Cardiac muscle cell (in vitro differentiated cells and primary cell): Measurements from ENCODE around the gene TIGD1. TPM values are rescaled to one million over a fixed set of nuclear protein-coding genes. Genes with fewer than 3 reads are reported as not detected.

ENCODE experiments used
- DNase-seq, 2 donors: peaks; one replicate each; pipeline versions ENCODE4 v3.0.0 to v3.0.0-alpha.2; 2010 to 2017; ENCODE audit warnings: low read depth in 1 of 2, low spot score in 1 of 2
- H3K27ac ChIP-seq: fragments of 200-600 bp; sonication (generic); 2 replicates; pipeline ENCODE4 v1.5.1; 2016
- H3K27me3 ChIP-seq: fragments of 200-600 bp; sonication (generic); 2 replicates; pipeline ENCODE4 v1.6.0; 2016; ENCODE audit warnings: control low read depth
- H3K36me3 ChIP-seq: fragments of 200-600 bp; sonication (generic); 2 replicates; pipeline ENCODE4 v1.5.1; 2016; ENCODE audit warnings: control low read depth
- H3K4me1 ChIP-seq: fragments of 200-600 bp; sonication (generic); 2 replicates; pipeline ENCODE4 v1.8.1; 2017; ENCODE audit warnings: low read depth, mild to moderate bottlenecking, mixed run types
- H3K4me3 ChIP-seq: fragments of 200-600 bp; sonication (generic); 2 replicates; pipeline ENCODE4 v1.5.1; 2016; ENCODE audit warnings: mild to moderate bottlenecking
- H3K9me3 ChIP-seq: fragments of 200-600 bp; sonication (generic); 2 replicates; pipeline ENCODE4 v1.5.1; 2017; ENCODE audit warnings: low read depth, mild to moderate bottlenecking, control low read depth
- CTCF ChIP-seq: IDR thresholded peaks from 2 replicates; pipeline ENCODE4 v1.5.1; 2012; ENCODE audit warnings: low read depth, mild to moderate bottlenecking, low read length
- polyA plus RNA-seq: library from polyadenylated mRNA; unstranded; fragments of >200 nt; fragmentation: Nextera tagmentation; extraction: Ambion mirVana; gene quantifications from 2 replicates; pipeline ENCODE4 v1.2.1, GENCODE V29; 2016
- total RNA-seq: library from RNA; depleted of rRNA; stranded (reverse); fragments of >200 nt; gene quantifications from 2 replicates; pipeline ENCODE4 v1.2.3, GENCODE V29; 2016

The TIGD1 gene
- total and polyA plus RNA-seq, 2 experiments from 2014 or later: 10.6 to 12.5 TPM

- no peaks in the 10 kb centered on the region for H3K36me3 ChIP-seq
- peaks cover 61% of the 10 kb centered on the region for H3K27me3 ChIP-seq
- no peak for TF ChIP-seq CTCF
- H3K4me1 ChIP-seq: no peaks in the 10 kb centered on the region
- no peak overlapping the region for H3K4me3 ChIP-seq
- H3K9me3 ChIP-seq: no peaks in the 10 kb centered on the region
- no peak for DNase-seq
- H3K27ac ChIP-seq: no peak overlapping the region
These were observed 31.5 kb downstream of the TIGD1 start for GRCh38 chr2:232518844-232519243.

- H3K27ac ChIP-seq: no peak overlapping the region
- H3K4me1 ChIP-seq: no peaks in the 10 kb centered on the region
- no peak for TF ChIP-seq CTCF
- no peak for DNase-seq
- no peaks in the 10 kb centered on the region for H3K36me3 ChIP-seq
- no peaks in the 10 kb centered on the region for H3K9me3 ChIP-seq
- H3K27me3 ChIP-seq: peaks cover 38% of the 10 kb centered on the region
- H3K4me3 ChIP-seq: no peak overlapping the region
These were observed 33.8 kb downstream of the TIGD1 start for GRCh38 chr2:232516551-232516950.

- Histone ChIP-seq H3K27me3 (peaks cover 29% of the 10 kb centered on the region), H3K36me3 (no peaks in the 10 kb centered on the region), H3K4me1 (no peaks in the 10 kb centered on the region), H3K9me3 (no peaks in the 10 kb centered on the region), H3K4me3 (no peak overlapping the region), H3K27ac (no peak overlapping the region)
- DNase-seq: no peak
- no peak for TF ChIP-seq CTCF
These were observed 34.7 kb downstream of the TIGD1 start for GRCh38 chr2:232515639-232516038.

- Histone ChIP-seq H3K4me3 (no peak overlapping the region), H3K4me1 (no peaks in the 10 kb centered on the region), H3K36me3 (no peaks in the 10 kb centered on the region), H3K27ac (no peak overlapping the region), H3K9me3 (no peaks in the 10 kb centered on the region), H3K27me3 (peaks cover 9% of the 10 kb centered on the region)
- DNase-seq: no peak
- TF ChIP-seq CTCF: no peak
These were observed 37.0 kb downstream of the TIGD1 start for GRCh38 chr2:232513353-232513752.

GRCh38 chr2:232512602-232513001 lies 37.8 kb downstream of the TIGD1 start:
- DNase-seq: no peak
- Histone ChIP-seq H3K4me3 (no peak overlapping the region), H3K9me3 (no peaks in the 10 kb centered on the region), H3K36me3 (no peaks in the 10 kb centered on the region), H3K4me1 (no peaks in the 10 kb centered on the region), H3K27ac (no peak overlapping the region), H3K27me3 (peaks cover 4% of the 10 kb centered on the region)
- TF ChIP-seq CTCF: no peak
